AG20443 (cell line): Measurements from ENCODE around the gene SAXO2.
"Not testable (repeated sequence)": the region's sequence is repeated elsewhere in the genome, so short reads cannot be mapped to it uniquely, and the experiment has no call there.

Experiments used
- DNase-seq: peaks from one replicate; pipeline ENCODE4 v3.0.0; 2012; ENCODE audit warnings: low spot score, mixed read lengths

SAXO2 gene

GRCh38 chr15:82286475-82286874 is 23.9 kb downstream of the SAXO2 start:
- not testable (repeated sequence) for DNase-seq

GRCh38 chr15:82288202-82288601 is 25.6 kb downstream of the SAXO2 start:
- not testable (repeated sequence) for DNase-seq

- DNase-seq, result no peak
Observed at GRCh38 chr15:82292271-82292670, 29.7 kb downstream of the SAXO2 start.

GRCh38 chr15:82294061-82294690 is 31.6 kb downstream of the SAXO2 start:
- no peak for DNase-seq

GRCh38 chr15:82297546-82297945 is 34.9 kb downstream of the SAXO2 start:
- DNase-seq, result no peak

GRCh38 chr15:82298032-82298431 is 35.4 kb downstream of the SAXO2 start:
- DNase-seq, result no peak

- DNase-seq, result no peak
Observed at GRCh38 chr15:82298520-82298919, 35.9 kb downstream of the SAXO2 start.

GRCh38 chr15:82299511-82299914 is 36.9 kb downstream of the SAXO2 start:
- not testable (repeated sequence) for DNase-seq

GRCh38 chr15:82300326-82300725 is 37.7 kb downstream of the SAXO2 start:
- DNase-seq, result not testable (repeated sequence)

- no peak for DNase-seq
Observed at GRCh38 chr15:82300883-82301282, 38.3 kb downstream of the SAXO2 start.

GRCh38 chr15:82301296-82302016 is 38.8 kb downstream of the SAXO2 start:
- DNase-seq, result no peak

- DNase-seq, result no peak
Observed at GRCh38 chr15:82303956-82304777, 41.5 kb downstream of the SAXO2 start.

GRCh38 chr15:82304778-82305090 is 42.1 kb downstream of the SAXO2 start:
- no peak for DNase-seq

GRCh38 chr15:82305621-82306048 is 43.0 kb downstream of the SAXO2 start:
- DNase-seq, result no peak

GRCh38 chr15:82306791-82307713 is 44.4 kb downstream of the SAXO2 start:
- no peak for DNase-seq

GRCh38 chr15:82307714-82308081 is 45.1 kb downstream of the SAXO2 start:
- DNase-seq, result no peak

GRCh38 chr15:82309802-82310201 is 47.2 kb downstream of the SAXO2 start:
- DNase-seq, result no peak

- not testable (repeated sequence) for DNase-seq
Observed at GRCh38 chr15:82311321-82311720, 48.7 kb downstream of the SAXO2 start.

- DNase-seq, result no peak
Observed at GRCh38 chr15:82312586-82313349, 50.1 kb downstream of the SAXO2 start.

GRCh38 chr15:82313446-82313845 is 50.8 kb downstream of the SAXO2 start:
- DNase-seq, result no peak
